ENCODE results near the gene BRAF.

GRCh38 chr7:140732416-140732815 lies 192.3 kb downstream of the BRAF start:
- TF ChIP-seq CTCF (IDR thresholded peaks at IDR 0.05; ENCODE audit: low read length) = no peak
- TF ChIP-seq EZH2 (optimal IDR thresholded peaks at IDR 0.05; ENCODE audit: low read depth, low read length) = no peak
- no peak for TF ChIP-seq EZH2phosphoT487 (IDR thresholded peaks at IDR 0.05; ENCODE audit: low read length)

Measured in MM.1S (cell line).